GM12873 (cell line): Measurements from ENCODE around the gene TRIM9.

ENCODE experiments used
- CTCF ChIP-seq: IDR thresholded peaks from 2 replicates; pipeline ENCODE4 v1.5.1; 2012; ENCODE audit warnings: low read depth, mild to moderate bottlenecking, moderate library complexity, low read length, control low read depth; ENCODE audit not compliant: insufficient read depth; ENCODE audit errors: missing control alignments

TRIM9 gene

GRCh38 chr14:51082349-51082748, 12.6 kb downstream of the TRIM9 start:
- no peak for TF ChIP-seq CTCF

- no peak for TF ChIP-seq CTCF
Observed at GRCh38 chr14:51081712-51082111, 13.2 kb downstream of the TRIM9 start.

GRCh38 chr14:51081209-51081608, 13.7 kb downstream of the TRIM9 start:
- no peak for TF ChIP-seq CTCF

GRCh38 chr14:51080645-51081044, 14.3 kb downstream of the TRIM9 start:
- no peak for TF ChIP-seq CTCF

- no peak for TF ChIP-seq CTCF
Observed at GRCh38 chr14:51079489-51079888, 15.4 kb downstream of the TRIM9 start.

- no peak for TF ChIP-seq CTCF
Observed at GRCh38 chr14:51079085-51079484, 15.8 kb downstream of the TRIM9 start.

GRCh38 chr14:51074701-51075385, 20.1 kb downstream of the TRIM9 start:
- TF ChIP-seq CTCF = no peak
